ENCODE results near the gene ALG10.
"Not testable (repeated sequence)": the region's sequence is repeated elsewhere in the genome, so short reads cannot be mapped to it uniquely, and the experiment has no call there.

Gene ALG10, protein sequence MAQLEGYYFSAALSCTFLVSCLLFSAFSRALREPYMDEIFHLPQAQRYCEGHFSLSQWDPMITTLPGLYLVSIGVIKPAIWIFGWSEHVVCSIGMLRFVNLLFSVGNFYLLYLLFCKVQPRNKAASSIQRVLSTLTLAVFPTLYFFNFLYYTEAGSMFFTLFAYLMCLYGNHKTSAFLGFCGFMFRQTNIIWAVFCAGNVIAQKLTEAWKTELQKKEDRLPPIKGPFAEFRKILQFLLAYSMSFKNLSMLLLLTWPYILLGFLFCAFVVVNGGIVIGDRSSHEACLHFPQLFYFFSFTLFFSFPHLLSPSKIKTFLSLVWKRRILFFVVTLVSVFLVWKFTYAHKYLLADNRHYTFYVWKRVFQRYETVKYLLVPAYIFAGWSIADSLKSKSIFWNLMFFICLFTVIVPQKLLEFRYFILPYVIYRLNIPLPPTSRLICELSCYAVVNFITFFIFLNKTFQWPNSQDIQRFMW

DNA sequence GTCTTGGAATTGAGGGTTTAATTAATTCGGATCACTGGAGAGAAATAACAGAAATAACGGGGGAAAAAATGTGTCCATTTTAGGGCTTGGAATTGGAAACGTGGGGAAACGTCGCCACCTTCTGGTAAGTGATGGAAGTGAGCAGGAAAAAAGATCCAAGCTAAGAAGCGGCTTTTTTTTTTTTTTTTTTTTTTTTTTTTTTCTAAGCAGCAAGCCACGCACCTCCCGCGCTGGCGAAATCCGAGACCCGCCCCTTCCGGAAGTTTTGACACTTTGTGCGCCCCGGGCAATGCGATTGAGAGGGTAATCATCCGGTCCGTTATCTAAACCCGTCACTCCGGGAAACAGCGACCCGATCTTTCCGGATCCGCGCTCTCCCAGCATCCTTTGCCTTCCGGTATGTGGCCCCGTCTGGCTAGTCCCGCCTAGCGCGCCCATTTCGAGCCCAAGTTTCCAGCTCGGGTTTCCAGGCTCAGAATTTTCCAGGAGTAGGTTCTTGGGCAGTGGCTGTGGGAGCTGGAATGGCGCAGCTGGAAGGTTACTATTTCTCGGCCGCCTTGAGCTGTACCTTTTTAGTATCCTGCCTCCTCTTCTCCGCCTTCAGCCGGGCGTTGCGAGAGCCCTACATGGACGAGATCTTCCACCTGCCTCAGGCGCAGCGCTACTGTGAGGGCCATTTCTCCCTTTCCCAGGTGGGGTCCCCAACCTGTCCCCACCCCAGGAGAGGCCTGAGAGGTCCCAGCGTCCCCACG lies at the start of gene ALG10:
ALG10 (plus strand) TSS at position 418 of the 752 bp plus-strand sequence; CDS start at position 522, 104 bp downstream.
- DNase-seq, result peak; percentile 96

DNA sequence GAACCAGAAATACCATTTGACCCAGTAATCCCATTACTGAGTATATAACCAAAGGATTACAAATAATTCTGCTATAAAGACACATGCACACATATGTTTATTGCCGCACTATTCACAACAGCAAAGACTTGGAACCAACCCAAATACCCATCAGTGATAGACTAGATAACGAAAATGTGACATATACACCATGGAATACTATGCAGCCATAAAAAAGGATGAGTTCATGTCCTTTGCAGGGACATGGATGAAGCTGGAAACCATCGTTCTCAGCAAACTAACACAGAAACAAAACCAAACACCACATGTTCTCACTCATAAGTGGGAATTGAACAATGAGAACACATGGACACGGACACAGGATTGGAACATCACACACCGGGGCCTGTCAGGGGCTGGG lies 49.4 kb upstream of the ALG10 start:
- not testable (repeated sequence) for DNase-seq

DNA sequence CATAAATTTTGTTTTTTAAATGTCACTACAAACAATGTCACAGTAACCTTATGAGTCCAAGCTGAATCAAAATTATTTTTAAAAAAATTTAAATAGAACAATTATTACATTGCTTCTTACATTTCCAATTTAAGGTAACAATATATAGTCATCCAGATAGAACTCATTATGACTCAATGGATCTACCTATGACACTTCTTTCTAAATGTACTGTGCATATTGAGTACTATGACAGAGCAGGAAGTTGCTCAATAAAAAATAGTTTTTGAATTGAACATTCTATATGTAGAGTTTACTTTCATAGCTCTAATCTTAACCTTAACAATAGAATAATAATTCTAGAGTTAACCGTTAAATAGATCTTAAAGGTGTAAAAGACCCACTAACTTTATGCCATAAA lies 44.4 kb upstream of the ALG10 start:
- no peak for DNase-seq

DNA sequence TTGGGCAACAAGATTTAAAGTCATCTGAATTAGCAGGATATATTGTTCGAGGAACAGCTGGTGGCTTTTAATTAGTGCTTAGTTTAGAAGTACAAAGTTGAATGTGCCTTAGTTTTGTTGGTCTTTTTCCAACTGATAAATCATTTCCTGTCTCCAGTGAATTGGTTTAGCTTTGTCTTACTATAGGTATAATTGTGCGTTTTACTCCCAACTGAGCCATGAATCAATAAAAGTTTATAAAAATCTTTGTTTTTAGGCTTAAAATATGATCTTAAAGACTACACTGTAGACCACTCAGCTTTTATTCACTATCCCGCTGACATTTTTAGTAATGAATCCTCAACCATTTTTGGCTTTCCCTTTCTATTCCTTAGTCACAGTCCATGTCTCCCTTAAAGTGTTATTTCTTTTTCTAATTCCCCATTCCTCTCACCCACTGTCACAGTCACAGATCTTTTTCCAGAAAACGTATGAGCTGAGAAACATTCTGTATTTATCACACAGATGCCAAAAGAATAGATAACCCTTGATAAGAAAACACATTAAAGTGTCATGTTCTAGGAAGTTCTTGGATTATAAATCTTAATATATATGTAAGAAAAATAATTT lies 34.0 kb upstream of the ALG10 start:
- DNase-seq, result no peak

DNA sequence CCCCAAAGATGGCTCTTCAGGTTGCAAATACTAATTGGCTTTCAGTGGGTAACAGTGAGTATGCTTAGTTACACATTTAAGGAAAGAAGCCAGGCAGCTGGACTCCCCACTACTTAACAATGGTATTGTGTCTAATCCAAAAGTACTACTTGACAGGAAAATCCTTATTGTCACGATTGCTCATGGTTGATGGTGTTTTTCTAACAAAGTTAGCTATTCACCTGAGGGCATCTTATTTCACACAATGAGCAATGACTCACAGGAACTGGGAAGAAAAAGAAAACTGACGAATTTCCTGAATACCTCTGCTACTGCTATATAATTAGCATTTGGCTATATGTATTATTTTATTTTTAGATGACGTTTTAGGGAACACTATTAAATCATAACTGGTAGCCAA lies 33.4 kb upstream of the ALG10 start:
- DNase-seq, result no peak

DNA sequence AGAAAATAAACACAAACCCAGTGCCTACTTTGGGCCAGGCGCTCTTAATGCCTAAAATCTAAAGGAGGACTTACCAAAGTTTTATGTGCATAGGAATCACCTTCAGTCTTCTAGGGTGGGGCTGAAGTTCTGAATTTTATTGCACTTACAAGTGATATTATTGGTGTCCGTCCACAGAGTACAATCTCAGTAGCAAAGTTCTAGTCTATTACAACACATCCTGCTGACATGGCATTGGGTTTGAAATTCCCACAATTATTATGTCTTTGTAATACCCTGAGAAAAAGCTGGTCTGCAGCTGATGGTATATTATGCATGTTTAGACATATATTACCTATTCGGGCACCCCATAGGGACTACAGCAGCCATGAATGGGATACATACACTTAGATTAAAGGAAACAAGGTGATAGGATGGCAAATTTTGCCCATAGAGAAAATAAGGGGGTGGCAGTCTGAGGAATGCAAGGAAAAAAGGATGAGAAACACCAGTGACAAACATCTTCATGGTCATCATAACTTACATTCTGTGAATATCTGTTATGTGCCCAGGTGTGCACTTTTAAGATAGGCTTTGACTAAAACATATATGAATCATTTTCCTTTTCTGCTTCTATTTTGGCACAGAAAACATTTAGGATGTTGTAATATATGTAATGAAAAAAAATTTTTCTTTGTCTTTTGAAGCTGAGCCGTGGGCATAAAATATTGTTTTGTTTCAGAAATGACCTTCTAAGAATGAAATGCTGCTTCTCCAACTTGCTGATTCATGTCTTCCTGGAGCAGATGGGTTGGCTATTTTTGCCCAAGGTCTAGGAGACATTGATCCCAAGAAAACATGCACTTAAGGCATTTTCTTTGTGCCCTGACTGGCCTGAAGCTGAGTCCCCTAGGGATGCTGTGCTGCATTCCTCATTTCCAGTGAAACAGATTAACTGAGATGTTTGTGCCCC lies 27.2 kb upstream of the ALG10 start:
- DNase-seq, result no peak

DNA sequence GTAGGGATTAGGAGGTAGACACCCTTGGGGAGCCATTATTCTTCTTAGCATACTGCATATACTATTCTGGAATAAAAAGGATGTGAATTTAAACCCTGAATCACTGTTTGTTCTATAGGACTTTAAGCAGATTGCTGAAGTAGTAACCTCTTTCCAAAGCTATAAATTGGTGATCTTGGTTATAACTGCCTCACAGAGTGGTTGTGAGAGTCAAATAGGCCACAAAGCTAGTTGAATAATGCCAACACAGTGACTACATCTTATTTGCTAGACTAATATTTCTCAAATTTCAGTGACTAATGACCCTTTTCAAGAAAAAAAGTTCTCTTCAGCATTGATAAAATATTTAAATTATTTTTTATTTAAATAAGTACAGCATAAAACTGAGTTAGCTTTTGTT lies 13.5 kb upstream of the ALG10 start:
- DNase-seq, result not testable (repeated sequence)

DNA sequence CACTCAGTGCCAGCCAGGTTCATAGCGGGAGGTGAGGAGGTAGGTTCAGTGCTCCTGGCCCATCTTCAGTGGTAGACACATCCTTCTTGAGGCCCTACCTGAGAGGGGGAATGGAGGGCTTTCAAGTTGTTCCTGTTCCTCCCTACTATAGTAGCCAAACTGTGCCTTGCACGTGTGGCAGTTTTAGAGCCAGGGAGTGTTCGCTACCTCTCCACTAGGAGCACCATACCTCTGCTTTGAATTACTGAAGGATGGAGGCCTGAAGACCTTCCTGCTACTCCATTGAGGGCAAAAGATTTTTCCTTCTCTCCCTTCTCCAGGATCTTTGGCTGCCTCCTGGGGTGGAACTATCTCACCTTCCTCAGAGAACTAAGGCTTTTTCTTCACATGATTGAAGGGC lies 5.9 kb upstream of the ALG10 start:
- DNase-seq, result no peak

DNA sequence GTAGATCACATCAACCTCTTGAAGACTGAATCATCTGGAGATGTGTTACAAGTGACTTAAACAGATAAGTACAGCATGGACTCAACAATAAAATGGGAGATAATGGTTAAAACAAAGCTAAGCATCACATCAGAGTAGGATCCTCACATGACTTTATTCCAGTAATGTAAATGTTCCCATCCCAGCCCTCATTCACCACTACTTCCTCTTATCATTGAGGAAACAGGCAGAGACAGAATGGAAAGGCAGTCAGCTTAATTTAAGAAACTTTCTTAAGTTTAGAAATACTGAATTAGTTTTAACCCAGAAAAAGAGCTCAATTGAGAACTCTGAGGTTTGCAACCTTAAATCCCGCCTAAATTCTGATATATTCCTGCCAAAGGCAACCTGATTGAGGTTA lies 1.2 kb upstream of the ALG10 start:
- no peak for DNase-seq

DNA sequence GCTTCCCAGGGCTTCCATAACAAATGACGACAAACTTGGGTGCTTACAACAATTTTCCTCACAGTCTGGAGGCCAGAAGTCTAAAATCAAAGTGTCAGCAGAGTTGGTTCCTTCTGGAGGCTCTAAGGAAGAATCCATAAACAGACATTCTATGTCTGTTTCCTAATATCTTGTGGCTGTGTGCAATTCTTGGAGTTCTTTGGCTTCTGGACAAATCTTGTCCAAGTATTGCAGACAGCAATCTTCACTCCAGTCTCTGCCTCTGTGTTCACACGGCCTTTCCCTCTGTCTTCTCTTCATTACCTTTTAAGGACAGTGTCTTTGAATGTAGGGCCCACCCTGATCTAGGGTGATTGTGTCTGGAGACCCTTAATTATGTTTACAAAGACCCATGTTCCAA lies 5.4 kb downstream of the ALG10 start:
- not testable (repeated sequence) for DNase-seq

DNA sequence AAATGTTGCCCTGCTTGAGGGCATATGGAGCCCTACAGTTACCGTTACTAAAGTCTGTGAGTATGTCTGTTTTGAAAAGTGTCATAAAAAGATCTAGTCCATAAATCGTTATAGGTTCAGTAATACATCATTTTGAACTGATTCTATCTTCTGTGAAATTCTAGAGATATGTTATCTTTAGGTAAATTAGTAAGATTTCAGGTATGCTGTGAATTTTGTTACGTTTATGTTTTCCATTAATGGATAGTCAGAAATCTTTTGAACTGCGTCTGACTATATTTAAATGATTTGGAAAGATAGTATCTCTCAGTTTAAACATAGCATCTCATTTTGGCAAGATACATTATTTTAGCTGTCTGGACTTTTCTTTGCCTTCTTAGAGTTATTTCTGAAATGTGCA lies 8.3 kb downstream of the ALG10 start:
- DNase-seq, result no peak

DNA sequence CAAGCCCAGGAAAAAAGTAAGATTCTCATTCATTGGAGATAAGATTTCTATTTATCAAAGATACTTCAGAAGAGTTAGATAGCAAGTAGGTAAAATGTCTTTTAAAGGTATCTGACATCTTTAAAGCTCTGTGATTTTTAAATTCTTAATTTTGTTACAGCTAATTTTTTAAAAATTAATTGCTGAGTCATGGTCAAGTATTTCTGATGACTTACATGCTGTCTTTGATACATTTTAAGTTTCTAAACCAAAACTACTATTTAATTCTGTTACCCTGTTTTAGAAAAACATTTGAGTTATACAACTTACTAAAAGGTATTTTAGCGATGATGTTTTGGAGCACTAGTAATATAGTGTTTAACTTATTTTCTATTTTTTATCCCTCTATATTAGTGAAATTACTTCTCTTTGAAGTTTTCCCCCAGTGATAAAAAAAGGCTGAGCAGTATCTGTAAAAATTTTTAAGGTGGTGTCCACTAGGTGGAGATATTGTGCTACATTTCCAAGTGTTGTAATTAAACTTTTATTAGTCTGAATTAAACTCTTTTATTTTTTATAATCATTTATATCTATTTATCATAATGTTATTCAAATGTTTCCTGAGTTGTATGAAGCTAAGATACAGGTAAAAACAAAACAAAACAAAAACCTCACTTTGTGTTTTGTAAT lies 11.5 kb downstream of the ALG10 start:
- no peak for DNase-seq

DNA sequence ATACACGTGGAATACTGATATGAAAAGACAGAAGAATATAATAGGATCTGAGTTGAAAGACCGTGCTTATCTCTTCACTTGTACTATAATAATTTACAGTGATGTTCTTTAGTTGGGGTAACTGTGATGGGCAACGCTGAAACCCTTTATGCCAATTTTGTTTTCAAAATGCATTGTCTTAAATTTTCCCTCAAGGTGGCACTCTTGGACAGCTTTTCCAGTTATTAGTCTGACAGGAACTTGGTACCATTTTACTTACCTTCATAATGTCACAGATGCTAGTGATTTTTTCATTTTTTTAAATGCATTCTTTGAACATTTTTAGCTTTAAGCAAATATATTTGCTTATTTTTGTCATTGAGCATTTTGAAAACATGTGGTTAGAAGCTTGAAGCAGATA lies 16.1 kb downstream of the ALG10 start:
- DNase-seq, result not testable (repeated sequence)

DNA sequence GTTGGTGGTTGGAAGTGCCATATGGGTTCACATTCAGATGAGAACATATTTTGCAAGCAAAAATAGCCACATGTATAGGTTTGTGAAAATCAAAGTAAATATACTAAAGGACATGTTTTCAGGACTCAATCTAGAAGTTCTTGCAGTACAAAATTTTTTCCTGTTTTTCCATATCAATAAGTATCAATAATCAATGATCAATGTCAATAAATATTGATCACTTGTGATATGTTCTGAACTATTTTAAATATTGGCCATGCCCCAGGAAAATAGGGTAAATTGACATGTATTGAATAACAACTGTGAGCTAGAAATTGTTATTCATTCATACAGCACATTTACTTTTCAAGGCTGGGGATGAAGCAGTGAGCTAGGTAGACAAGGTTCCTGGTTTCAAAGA lies 24.3 kb downstream of the ALG10 start:
- DNase-seq, result no peak

DNA sequence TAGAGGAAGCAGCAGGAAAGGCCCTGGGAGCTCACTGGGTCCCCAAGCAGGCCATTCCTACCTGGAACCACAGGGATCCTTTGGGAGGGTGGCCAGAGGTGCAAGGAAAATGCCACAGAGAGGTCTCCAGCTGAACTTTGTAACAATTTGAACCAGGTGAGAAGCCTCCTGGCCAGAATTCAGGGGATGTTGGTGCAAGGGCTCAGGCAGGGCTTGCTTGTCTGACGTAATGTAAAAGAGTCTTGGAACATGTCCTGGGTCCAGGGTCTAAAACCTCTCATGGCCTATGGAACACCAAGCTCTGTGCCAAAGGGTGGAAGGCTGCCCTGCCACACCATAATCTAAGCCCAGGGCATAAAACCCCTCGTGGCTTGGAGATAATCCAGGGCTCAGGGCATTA lies 25.6 kb downstream of the ALG10 start:
- DNase-seq, result not testable (repeated sequence)

DNA sequence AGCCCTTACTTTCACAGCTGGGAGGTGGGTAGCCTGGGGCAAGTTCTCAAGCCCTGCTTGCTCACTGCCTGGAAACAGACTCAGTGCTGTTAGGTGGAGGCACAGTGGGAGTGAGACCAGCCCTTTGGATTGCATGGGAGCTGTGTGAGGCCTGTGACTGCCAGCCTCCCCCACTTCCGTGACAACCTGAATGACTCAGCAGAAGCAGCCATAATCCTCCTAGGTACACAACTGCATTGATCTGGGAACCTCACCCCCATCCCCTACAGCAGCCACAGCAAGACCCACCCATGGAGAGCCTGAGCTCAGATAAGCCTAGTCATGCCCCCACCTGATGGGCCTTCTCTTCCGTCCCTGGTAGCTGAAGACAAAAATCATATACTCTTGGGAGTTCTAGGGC lies 26.4 kb downstream of the ALG10 start:
- DNase-seq, result no peak

DNA sequence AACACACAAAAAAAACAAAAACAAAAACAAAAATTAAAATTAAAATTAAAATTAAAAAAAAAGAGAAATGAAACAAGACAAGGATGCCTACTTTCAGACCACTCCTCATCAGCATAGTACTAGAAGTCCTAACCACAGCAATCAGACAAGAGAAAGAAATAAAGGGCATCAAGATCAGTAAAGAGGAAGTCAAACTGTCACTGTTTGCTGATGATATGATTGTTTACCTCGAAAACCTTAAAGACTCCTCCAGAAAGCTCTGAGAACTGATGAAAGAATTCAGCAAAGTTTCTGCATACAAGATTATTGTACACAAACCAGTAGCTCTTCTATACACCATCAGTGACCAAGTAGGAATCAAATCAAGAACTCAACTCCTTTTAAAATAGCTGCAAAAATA lies 29.2 kb downstream of the ALG10 start:
- DNase-seq, result no peak

DNA sequence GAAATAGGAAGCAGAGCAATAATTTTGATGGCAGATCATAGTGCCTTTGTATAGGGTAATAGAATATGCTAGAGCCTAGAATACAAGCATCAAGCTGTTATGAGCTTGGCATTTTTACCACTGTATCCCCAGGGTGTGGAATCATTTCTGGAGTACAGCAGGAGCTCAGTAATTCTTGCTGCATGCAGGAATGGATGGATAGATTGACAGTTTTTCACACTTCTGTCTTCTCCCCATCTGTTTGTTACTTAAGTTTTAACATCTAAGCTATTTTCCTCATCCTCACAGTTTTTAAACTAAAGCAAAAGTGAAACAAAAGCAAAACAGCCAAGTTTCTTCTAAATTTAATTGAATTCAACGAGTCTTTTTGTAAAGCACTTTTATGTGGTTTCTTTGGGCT lies 32.6 kb downstream of the ALG10 start:
- DNase-seq, result no peak

Measured in activated effector memory CD4-positive, alpha-beta T cell treated with Interleukin-2 at 50 U/mL for 16 hours (primary cell).